ENCODE measurements around the gene PTGER3.

Gene PTGER3

GRCh38 chr1:71049951-71050598 is 2.5 kb upstream of the PTGER3 start:
- peak; percentile 35 for DNase-seq

GRCh38 chr1:71046891-71047634 is 553 bp downstream of the PTGER3 start:
- no peak for DNase-seq

GRCh38 chr1:71045463-71046028 is 2.1 kb downstream of the PTGER3 start:
- no peak for DNase-seq

- DNase-seq = no peak
Measured at GRCh38 chr1:71044833-71045232, 2.8 kb downstream of the PTGER3 start.

GRCh38 chr1:71043065-71043464 is 4.6 kb downstream of the PTGER3 start:
- no peak for DNase-seq

GRCh38 chr1:71041806-71042205 is 5.8 kb downstream of the PTGER3 start:
- DNase-seq = no peak

GRCh38 chr1:71039661-71040262 is 7.9 kb downstream of the PTGER3 start:
- DNase-seq = no peak

- DNase-seq = no peak
Measured at GRCh38 chr1:71038942-71039341, 8.7 kb downstream of the PTGER3 start.

GRCh38 chr1:71037829-71038620 is 9.6 kb downstream of the PTGER3 start:
- DNase-seq = no peak

- DNase-seq = no peak
Measured at GRCh38 chr1:71037066-71037465, 10.6 kb downstream of the PTGER3 start.

- no peak for DNase-seq
Measured at GRCh38 chr1:71033136-71033535, 14.5 kb downstream of the PTGER3 start.

- no peak for DNase-seq
Measured at GRCh38 chr1:71031426-71031825, 16.2 kb downstream of the PTGER3 start.

- no peak for DNase-seq
Measured at GRCh38 chr1:71030026-71030425, 17.6 kb downstream of the PTGER3 start.

GRCh38 chr1:71028981-71029380 is 18.6 kb downstream of the PTGER3 start:
- no peak for DNase-seq

- DNase-seq = no peak
Measured at GRCh38 chr1:71027991-71028390, 19.6 kb downstream of the PTGER3 start.

- no peak for DNase-seq
Measured at GRCh38 chr1:71026093-71026492, 21.5 kb downstream of the PTGER3 start.

- DNase-seq = no peak
Measured at GRCh38 chr1:71023515-71023914, 24.1 kb downstream of the PTGER3 start.

GRCh38 chr1:71019233-71019969 is 28.2 kb downstream of the PTGER3 start:
- DNase-seq = no peak

GRCh38 chr1:71018791-71019190 is 28.8 kb downstream of the PTGER3 start:
- no peak for DNase-seq

GRCh38 chr1:71015745-71016144 is 31.9 kb downstream of the PTGER3 start:
- no peak for DNase-seq

GRCh38 chr1:71014178-71014579 is 33.4 kb downstream of the PTGER3 start:
- DNase-seq = no peak

Data from RPMI8226 (cell line).